Muscle layer of duodenum (tissue), 2 donors: ENCODE results near the gene ARMH3.
"Not testable (repeated sequence)": the region's sequence is repeated elsewhere in the genome, so short reads cannot be mapped to it uniquely, and the experiment has no call there.

Experiments
- H3K27ac ChIP-seq: one replicate; pipeline ENCODE4 v1.7.0; 2013; ENCODE audit warnings: mild to moderate bottlenecking, low read length
- H3K27me3 ChIP-seq: one replicate; pipeline ENCODE4 v1.7.0; 2013; ENCODE audit warnings: low read depth, mild to moderate bottlenecking, control low read depth, low read length
- H3K36me3 ChIP-seq, 2 donors: one replicate each; pipeline ENCODE4 v1.7.0; 2013; ENCODE audit warnings: low read length in 2 of 2, control low read depth in 1 of 2, mild to moderate bottlenecking in 1 of 2; ENCODE audit not compliant: insufficient read depth in 2 of 2, control insufficient read depth in 1 of 2
- H3K4me1 ChIP-seq, 2 donors: one replicate each; pipeline ENCODE4 v1.7.0; 2013; ENCODE audit warnings: low read length in 2 of 2, mild to moderate bottlenecking in 2 of 2, control low read depth in 1 of 2, moderate library complexity in 1 of 2; ENCODE audit not compliant: insufficient read depth in 2 of 2, control insufficient read depth in 1 of 2
- H3K4me3 ChIP-seq, 2 donors: one replicate each; pipeline ENCODE4 v1.7.0; 2013; ENCODE audit warnings: low read length in 2 of 2, low read depth in 1 of 2, mild to moderate bottlenecking in 1 of 2
- H3K9me3 ChIP-seq, 2 donors: one replicate each; pipeline ENCODE4 v1.7.0; 2013; ENCODE audit warnings: low read length in 2 of 2, control low read depth in 1 of 2, mild to moderate bottlenecking in 1 of 2; ENCODE audit not compliant: control insufficient read depth in 1 of 2
- donor health status: healthy.

Gene ARMH3

GRCh38 chr10:102068216-102068615 lies 12.2 kb upstream of the ARMH3 start:
- Histone ChIP-seq H3K27me3 (no peaks in the 10 kb centered on the region), H3K9me3 (no peaks in the 10 kb centered on the region), H3K36me3 (peaks cover 0 to 4% of the 10 kb centered on the region in 2 donors), H3K4me3 (no peak overlapping the region), H3K4me1 (peaks cover 10 to 21% of the 10 kb centered on the region in 2 donors), H3K27ac (no peak overlapping the region)

- Histone ChIP-seq H3K27me3 (no peaks in the 10 kb centered on the region), H3K4me1 (peaks cover 10 to 21% of the 10 kb centered on the region in 2 donors), H3K36me3 (peaks cover 0 to 4% of the 10 kb centered on the region in 2 donors), H3K9me3 (no peaks in the 10 kb centered on the region), H3K4me3 (peak overlapping the region in 1 of 2 donors; percentile 97), H3K27ac (no peak overlapping the region)
These were observed 11.3 kb upstream of the ARMH3 start for GRCh38 chr10:102067091-102067916.

- Histone ChIP-seq H3K27me3 (no peaks in the 10 kb centered on the region), H3K27ac (no peak overlapping the region), H3K9me3 (no peaks in the 10 kb centered on the region), H3K4me1 (peaks cover 10 to 21% of the 10 kb centered on the region in 2 donors), H3K4me3 (peak overlapping the region; percentile 65 to 97), H3K36me3 (peaks cover 0 to 4% of the 10 kb centered on the region in 2 donors)
These were observed 10.6 kb upstream of the ARMH3 start for GRCh38 chr10:102066399-102067088.

- Histone ChIP-seq H3K4me1 (peaks cover 10 to 21% of the 10 kb centered on the region in 2 donors), H3K27ac (peak overlapping the region; percentile 60), H3K9me3 (no peaks in the 10 kb centered on the region), H3K4me3 (peak overlapping the region; percentile 65 to 97), H3K27me3 (no peaks in the 10 kb centered on the region), H3K36me3 (peaks cover 0 to 4% of the 10 kb centered on the region in 2 donors)
These were observed 9.8 kb upstream of the ARMH3 start for GRCh38 chr10:102065561-102066398.

- Histone ChIP-seq H3K4me3 (peak within 1 kb of the TSS; percentile 65 to 97), H3K27ac (peak within 1 kb of the TSS; percentile 60), H3K27me3 (no peaks in the 10 kb centered on the region), H3K9me3 (no peaks in the 10 kb centered on the region), H3K36me3 (peaks cover 0 to 4% of the 10 kb centered on the region in 2 donors), H3K4me1 (peaks cover 10 to 21% of the 10 kb centered on the region in 2 donors)
These were observed 9.0 kb upstream of the ARMH3 start, which contains the start of gene HPS6 for GRCh38 chr10:102064868-102065560. Gene HPS6, plus strand, starts transcription at chr10:102065349. Its CDS starts 126 bp downstream, at chr10:102065475.

GRCh38 chr10:102064503-102064867 lies 8.5 kb upstream of the ARMH3 start:
- Histone ChIP-seq H3K9me3 (no peaks in the 10 kb centered on the region), H3K4me3 (peak overlapping the region; percentile 65 to 97), H3K27ac (peak overlapping the region; percentile 56)

GRCh38 chr10:102059987-102060386 lies 4.0 kb upstream of the ARMH3 start:
- Histone ChIP-seq H3K4me1 (peaks cover 0 to under 1% of the 10 kb centered on the region in 2 donors), H3K27me3 (no peaks in the 10 kb centered on the region), H3K9me3 (no peaks in the 10 kb centered on the region), H3K36me3 (no peaks in the 10 kb centered on the region), H3K27ac (no peak overlapping the region), H3K4me3 (no peak overlapping the region)

More at GRCh38 chr10:102064503-102064867, 8.5 kb upstream of the ARMH3 start:
- Histone ChIP-seq H3K36me3 (peaks cover 0 to 4% of the 10 kb centered on the region in 2 donors), H3K4me1 (peaks cover 10 to 21% of the 10 kb centered on the region in 2 donors), H3K27me3 (no peaks in the 10 kb centered on the region)

- H3K9me3 ChIP-seq, H3K36me3 ChIP-seq, H3K27me3 ChIP-seq: not testable (repeated sequence)
- H3K4me1 ChIP-seq: peaks cover 0 to 28% of the 10 kb centered on the region in 2 donors
- peak overlapping the region; percentile 83 to 99 for H3K4me3 ChIP-seq
- peak overlapping the region; percentile 92 for H3K27ac ChIP-seq
These were observed 909 bp downstream of the ARMH3 start for GRCh38 chr10:102054881-102055646.

- H3K36me3 ChIP-seq: no peaks in the 10 kb centered on the region
- H3K9me3 ChIP-seq: no peaks in the 10 kb centered on the region
- no peak overlapping the region for H3K27ac ChIP-seq
- H3K4me1 ChIP-seq: no peaks in the 10 kb centered on the region
- H3K4me3 ChIP-seq: no peak overlapping the region
- H3K27me3 ChIP-seq: no peaks in the 10 kb centered on the region
These were observed 9.9 kb downstream of the ARMH3 start for GRCh38 chr10:102046095-102046494.

- no peak overlapping the region for H3K27ac ChIP-seq
These were observed 10.7 kb downstream of the ARMH3 start for GRCh38 chr10:102045292-102045691.

More at GRCh38 chr10:102045292-102045691, 10.7 kb downstream of the ARMH3 start:
- Histone ChIP-seq H3K4me1 (peaks cover 0 to 4% of the 10 kb centered on the region in 2 donors), H3K9me3 (no peaks in the 10 kb centered on the region), H3K4me3 (no peak overlapping the region), H3K27me3 (no peaks in the 10 kb centered on the region), H3K36me3 (no peaks in the 10 kb centered on the region)
